Uterus (tissue), 4 donors: Measurements from ENCODE around the gene CRELD1. TPM values are rescaled to one million over a fixed set of nuclear protein-coding genes. Genes with fewer than 3 reads are reported as not detected.
"Not testable (repeated sequence)": the region's sequence is repeated elsewhere in the genome, so short reads cannot be mapped to it uniquely, and the experiment has no call there.

Experiments used
- DNase-seq, 2 donors: peaks; one replicate each; pipeline ENCODE4 v3.0.0-alpha.2; 2019 to 2020
- H3K27ac ChIP-seq, 2 donors: fragments of 200-600 bp; sonication (generic); 1 replicate in 1 of 2; 2 replicates in 1 of 2; pipeline ENCODE4 v1.5.1; 2016 to 2018
- H3K27me3 ChIP-seq, 2 donors: fragments of 200-600 bp; sonication (generic); one replicate each; pipeline ENCODE4 v1.5.1; 2018 to 2019; ENCODE audit warnings: control low read depth in 1 of 2
- H3K36me3 ChIP-seq, 2 donors: fragments of 200-600 bp; sonication (generic); one replicate each; pipeline ENCODE4 v1.5.1; 2019; ENCODE audit warnings: control low read depth in 1 of 2
- H3K4me1 ChIP-seq, 2 donors: fragments of 200-600 bp; sonication (generic); one replicate each; pipeline ENCODE4 v1.5.1; 2018 to 2019; ENCODE audit warnings: control low read depth in 1 of 2
- H3K4me3 ChIP-seq, 2 donors: fragments of 200-600 bp; sonication (generic); 1 replicate in 1 of 2; 2 replicates in 1 of 2; pipeline ENCODE4 v1.5.1; 2018 to 2019; ENCODE audit warnings: mild to moderate bottlenecking in 1 of 2
- H3K9me3 ChIP-seq, 2 donors: fragments of 200-600 bp; sonication (generic); one replicate each; pipeline ENCODE4 v1.5.1; 2019; ENCODE audit warnings: control low read depth in 1 of 2
- POLR2A ChIP-seq, 2 donors: fragments of 450-650 bp; IDR thresholded peaks; one replicate each; pipeline ENCODE4 v1.6.1; 2016; ENCODE audit warnings: antibody characterized with exemption in 2 of 2, mild to moderate bottlenecking in 1 of 2, moderate library complexity in 1 of 2
- intact Hi-C: fragments of 100-400 bp; cut with DNase I; formaldehyde crosslinking; loops from one replicate; pipeline ENCODE4 v1.15.1; 2023; ENCODE audit warnings: low total_unique reads
- total RNA-seq, 4 donors: library from RNA; depleted of rRNA in 3 of 4; stranded (reverse); fragments of >200 nt in 3 of 4; gene quantifications; one replicate each; pipeline versions ENCODE4 v1.1.0 to v1.2.4, GENCODE V29; 2014 to 2023
- TF ChIP-seq, protein P1 (sequence below), 4 experiments: fragments of 200-600 bp in 2 of 4; fragments of 450-650 bp in 2 of 4; sonication (generic) in 2 of 4; IDR thresholded peaks; one replicate each; pipeline ENCODE4 v1.5.1; 2016 to 2019; ENCODE audit warnings: antibody characterized with exemption in 4 of 4, mild to moderate bottlenecking in 2 of 4, moderate library complexity in 1 of 4
- donor health status: DM: yes; HTN: yes; CAD: no.

The CRELD1 gene
- total RNA-seq, 4 donors from 2014 or later: 20.4 to 38.8 (median 29.1) TPM

DNA sequence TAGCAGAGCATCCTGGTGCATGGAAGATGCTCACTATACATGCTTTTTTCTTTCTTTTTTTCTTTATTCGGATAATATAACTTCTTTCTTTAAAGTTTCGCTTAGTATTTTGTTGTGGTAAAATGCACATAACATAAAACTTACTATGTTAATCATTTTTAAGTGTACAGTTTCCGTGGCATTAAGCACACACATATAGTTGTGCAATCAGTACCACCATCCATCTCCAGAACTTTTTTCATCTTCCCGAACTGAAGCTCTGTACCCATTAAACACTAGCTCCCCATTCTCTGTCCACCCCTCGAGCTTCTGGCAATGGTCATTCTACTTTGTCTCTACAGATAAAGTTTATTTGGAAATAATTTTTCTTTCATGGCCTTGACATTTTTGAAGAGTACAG, 44.2 kb upstream of the CRELD1 start:
- no peak for TF ChIP-seq POLR2A (IDR thresholded peaks at IDR 0.05)
- TF ChIP-seq, protein P1, sequence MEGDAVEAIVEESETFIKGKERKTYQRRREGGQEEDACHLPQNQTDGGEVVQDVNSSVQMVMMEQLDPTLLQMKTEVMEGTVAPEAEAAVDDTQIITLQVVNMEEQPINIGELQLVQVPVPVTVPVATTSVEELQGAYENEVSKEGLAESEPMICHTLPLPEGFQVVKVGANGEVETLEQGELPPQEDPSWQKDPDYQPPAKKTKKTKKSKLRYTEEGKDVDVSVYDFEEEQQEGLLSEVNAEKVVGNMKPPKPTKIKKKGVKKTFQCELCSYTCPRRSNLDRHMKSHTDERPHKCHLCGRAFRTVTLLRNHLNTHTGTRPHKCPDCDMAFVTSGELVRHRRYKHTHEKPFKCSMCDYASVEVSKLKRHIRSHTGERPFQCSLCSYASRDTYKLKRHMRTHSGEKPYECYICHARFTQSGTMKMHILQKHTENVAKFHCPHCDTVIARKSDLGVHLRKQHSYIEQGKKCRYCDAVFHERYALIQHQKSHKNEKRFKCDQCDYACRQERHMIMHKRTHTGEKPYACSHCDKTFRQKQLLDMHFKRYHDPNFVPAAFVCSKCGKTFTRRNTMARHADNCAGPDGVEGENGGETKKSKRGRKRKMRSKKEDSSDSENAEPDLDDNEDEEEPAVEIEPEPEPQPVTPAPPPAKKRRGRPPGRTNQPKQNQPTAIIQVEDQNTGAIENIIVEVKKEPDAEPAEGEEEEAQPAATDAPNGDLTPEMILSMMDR (IDR thresholded peaks at IDR 0.05): no peak
- intact Hi-C loops: no loop called here
- Histone ChIP-seq H3K27ac (peak overlapping the region; percentile 96 to 98), H3K9me3 (no peaks in the 10 kb centered on the region), H3K36me3 (no peaks in the 10 kb centered on the region), H3K4me1 (peaks cover 0 to 4% of the 10 kb centered on the region in 2 donors), H3K27me3 (no peaks in the 10 kb centered on the region), H3K4me3 (no peak overlapping the region)
- no peak for DNase-seq

DNA sequence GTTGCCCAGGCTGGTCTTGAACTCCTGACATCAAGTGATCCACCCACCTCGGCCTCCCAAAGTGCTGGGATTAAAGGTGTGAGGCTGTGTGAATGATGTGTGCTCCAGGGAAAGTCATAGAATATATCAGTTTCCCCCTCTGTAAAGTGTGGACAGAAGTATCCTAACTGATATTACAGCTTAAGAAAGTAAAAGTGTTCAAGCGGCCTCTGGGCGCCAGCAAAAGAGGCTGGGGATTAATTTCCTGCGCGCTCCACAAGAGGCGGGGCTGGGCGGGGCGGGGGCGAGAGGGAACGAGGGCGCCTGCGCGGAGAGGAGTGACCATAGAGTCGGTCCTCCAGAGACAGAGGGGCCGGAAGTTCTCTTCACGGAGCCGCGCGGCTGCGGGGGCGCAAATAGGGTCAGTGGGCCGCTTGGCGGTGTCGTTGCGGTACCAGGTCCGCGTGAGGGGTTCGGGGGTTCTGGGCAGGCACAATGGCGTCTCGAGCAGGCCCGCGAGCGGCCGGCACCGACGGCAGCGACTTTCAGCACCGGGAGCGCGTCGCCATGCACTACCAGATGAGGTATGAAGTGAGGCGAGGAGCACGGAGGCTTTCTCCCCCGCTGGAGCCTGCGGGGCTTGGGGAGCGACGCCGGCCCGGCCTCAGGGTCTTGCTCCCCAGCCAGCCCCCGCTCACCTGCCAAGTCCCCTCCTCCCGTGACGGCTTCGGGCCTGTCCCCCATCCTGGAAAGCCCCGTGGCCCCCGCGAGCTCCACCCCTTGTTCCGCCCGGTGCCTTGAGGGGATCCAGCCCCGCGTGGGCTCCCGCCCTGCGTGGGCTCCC, 43.2 kb upstream of the CRELD1 start, which contains the start of gene JAGN1:
Gene JAGN1 (plus strand): TSS at position 362 of the 823 bp plus-strand sequence. CDS start 113 bp downstream, at position 475.
- Histone ChIP-seq H3K4me3 (peak within 1 kb of the TSS; percentile 98), H3K27ac (peak within 1 kb of the TSS; percentile 96 to 98), H3K4me1 (peaks cover 0 to 4% of the 10 kb centered on the region in 2 donors), H3K27me3 (no peaks in the 10 kb centered on the region), H3K9me3 (no peaks in the 10 kb centered on the region), H3K36me3 (no peaks in the 10 kb centered on the region)
- DNase-seq: peak; percentile 92 to 93
- peak; percentile 71 to 93 for TF ChIP-seq POLR2A (IDR thresholded peaks at IDR 0.05)
- TF ChIP-seq, protein P1 (IDR thresholded peaks at IDR 0.05): peak in 1 of 4 experiments; percentile 18
- intact Hi-C loops: no loop called here

DNA sequence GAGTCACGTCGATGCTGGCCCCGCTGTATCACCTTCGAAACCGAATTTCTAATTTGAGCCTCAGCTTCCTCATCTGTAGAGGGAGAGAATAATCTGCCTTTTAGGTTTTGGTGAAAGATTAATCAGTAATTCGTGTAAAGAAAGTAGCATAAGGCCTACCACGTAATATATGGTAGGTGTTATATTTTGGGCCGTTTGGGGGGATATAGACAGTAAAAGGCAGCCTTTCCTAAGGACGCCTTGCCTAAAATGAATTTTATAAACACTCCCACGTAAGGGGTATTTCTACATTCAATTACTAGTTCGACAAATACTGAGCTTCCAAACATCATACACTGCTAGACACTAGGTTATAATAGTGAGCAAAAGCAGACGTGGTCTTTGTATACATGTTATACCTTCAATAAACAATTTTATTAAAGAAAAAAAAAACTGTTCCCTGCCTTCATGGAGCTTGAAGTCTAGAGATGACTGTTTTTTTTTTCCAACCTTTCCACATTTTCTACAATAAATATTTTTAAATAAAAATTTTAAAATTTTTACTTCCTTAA, 42.5 kb upstream of the CRELD1 start:
- TF ChIP-seq, protein P1 (IDR thresholded peaks at IDR 0.05): no peak
- no peak for TF ChIP-seq POLR2A (IDR thresholded peaks at IDR 0.05)
- Histone ChIP-seq H3K27ac (peak overlapping the region; percentile 96 to 98), H3K4me1 (peaks cover 0 to 4% of the 10 kb centered on the region in 2 donors), H3K27me3 (no peaks in the 10 kb centered on the region), H3K36me3 (no peaks in the 10 kb centered on the region), H3K4me3 (peak overlapping the region; percentile 98), H3K9me3 (no peaks in the 10 kb centered on the region)
- intact Hi-C loops: no loop called here
- no peak for DNase-seq

DNA sequence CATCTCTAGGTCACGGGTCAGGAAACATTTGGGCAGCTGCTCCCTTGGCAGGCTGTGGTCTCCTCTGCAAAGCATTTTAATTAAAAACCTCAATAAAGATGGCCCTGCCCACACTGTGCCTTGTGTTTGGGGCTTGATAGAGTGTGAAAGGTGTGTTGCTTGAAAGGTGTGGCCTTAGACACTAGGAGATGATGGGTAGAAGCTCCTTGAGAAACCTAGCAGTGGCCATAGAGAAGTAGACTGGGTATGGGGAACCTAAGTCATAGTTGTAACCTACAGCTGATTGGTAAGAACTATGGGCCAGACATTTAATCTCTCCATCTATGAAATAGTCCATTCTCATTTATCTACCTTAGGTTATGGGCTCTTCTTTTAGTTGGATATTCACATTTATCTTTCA, 39.9 kb upstream of the CRELD1 start:
- H3K36me3 ChIP-seq: no peaks in the 10 kb centered on the region
- intact Hi-C loops: no loop called here
- H3K27ac ChIP-seq: peak overlapping the region; percentile 49 to 66
- TF ChIP-seq POLR2A (IDR thresholded peaks at IDR 0.05): no peak
- TF ChIP-seq, protein P1 (IDR thresholded peaks at IDR 0.05): no peak
- no peaks in the 10 kb centered on the region for H3K27me3 ChIP-seq
- H3K9me3 ChIP-seq: no peaks in the 10 kb centered on the region
- peaks cover 0 to 4% of the 10 kb centered on the region in 2 donors for H3K4me1 ChIP-seq
- H3K4me3 ChIP-seq: no peak overlapping the region
- DNase-seq: no peak

DNA sequence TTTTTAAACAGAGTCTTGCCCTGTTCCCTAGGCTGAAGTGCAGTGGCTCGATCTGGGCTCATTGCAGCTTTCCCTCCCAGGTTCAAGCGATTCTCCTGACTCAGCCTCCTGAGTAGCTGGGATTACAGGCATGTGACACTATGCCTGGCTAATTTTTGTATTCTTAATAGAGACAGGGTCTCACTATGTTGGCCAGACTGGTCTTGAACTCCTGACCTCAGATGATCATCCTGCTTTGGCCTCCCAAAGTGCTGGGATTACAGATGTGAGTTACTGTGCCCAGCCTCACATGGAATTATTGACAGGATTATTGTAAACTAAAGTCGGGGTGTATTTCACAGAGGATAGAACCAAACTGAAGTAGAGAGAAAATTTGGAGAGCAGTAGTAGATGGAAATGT, 37.9 kb upstream of the CRELD1 start:
- H3K36me3 ChIP-seq, H3K27me3 ChIP-seq, intact Hi-C loops, DNase-seq, H3K4me1 ChIP-seq, H3K9me3 ChIP-seq, H3K4me3 ChIP-seq: not testable (repeated sequence)
- H3K27ac ChIP-seq: peak overlapping the region in 1 of 2 donors; percentile 59

DNA sequence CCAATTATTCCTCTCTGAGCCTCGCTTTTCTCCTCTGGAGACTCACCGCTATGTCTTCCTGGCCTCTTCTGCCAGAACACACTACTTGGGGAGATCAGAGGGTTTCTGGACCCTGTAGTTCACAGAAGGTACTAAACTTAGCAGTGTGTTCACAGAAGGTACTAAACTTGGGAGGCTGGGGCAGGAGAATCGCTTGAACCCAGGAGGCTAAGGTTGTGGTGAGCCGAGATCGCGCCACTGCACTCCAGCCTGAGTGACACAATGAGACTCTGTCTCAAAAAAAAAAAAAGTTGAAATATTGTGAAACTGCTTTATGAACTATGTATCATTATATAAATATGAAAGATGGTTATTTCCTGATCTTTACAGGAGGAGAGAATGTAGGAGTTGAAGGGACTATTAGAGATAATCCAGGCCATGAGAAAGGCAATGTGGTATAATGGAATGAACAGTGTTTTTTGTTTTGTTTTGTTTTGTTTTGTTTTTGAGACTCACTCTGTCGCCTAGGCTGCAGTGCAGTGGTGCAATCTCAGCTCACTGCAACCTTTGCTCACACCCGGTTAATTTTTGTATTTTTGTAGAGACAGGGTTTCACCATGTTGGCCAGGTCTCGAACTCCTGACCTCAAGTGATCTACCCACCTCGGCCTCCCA, 36.8 kb upstream of the CRELD1 start:
- H3K4me1 ChIP-seq, intact Hi-C loops, H3K9me3 ChIP-seq, H3K4me3 ChIP-seq, H3K27me3 ChIP-seq, H3K36me3 ChIP-seq, DNase-seq: not testable (repeated sequence)
- peak overlapping the region in 1 of 2 donors; percentile 31 for H3K27ac ChIP-seq
